Measurements from ENCODE around the gene RANBP1. TPM values are rescaled to one million over a fixed set of nuclear protein-coding genes. Genes with fewer than 3 reads are reported as not detected.
A peak's percentile ranks its signal among the peaks of the same experiment; 100 is the strongest.

RANBP1 gene
- polyA plus RNA-seq, 1 donor (not counting 4 experiments of a cell fraction or from before 2014, with no cell fraction given) = 193 TPM

DNA sequence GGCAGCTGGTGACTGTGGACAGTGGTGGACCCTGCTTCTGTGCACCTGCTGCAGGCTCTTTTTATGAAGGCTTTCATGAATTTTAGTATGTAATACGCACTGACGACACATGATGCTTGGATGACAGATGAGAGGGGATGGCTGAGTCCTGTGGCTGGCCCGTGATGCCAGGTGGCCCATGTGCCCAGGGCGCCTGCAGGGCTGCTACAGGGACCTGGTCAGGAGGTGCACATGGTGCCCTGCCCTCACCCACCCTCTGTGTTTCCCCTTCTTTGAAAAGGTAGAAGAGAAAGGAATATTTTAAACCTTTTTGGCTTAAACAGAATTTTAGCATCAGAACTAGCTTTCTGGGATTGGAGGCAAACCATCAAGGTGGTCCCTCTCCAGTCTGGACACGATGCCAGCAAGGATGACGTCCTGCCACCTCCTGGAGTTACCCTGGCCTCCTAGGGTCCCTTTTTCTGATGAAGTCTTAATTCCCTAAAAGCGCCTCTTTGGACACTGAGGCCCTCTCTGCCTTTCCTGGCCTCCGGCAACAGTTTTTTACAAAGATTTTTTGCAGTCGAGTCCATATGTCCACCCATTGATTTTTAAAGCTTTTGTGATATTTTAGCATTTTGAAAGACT is 5.4 kb upstream of the RANBP1 start:
- dilution Hi-C loops (cut with MboI; ENCODE audit: extremely low pct_ligation_motif_present, low sequenced_read_pairs) = no loop called here
- Histone ChIP-seq H3K9ac (ENCODE audit: control insufficient read depth, extremely low read depth, insufficient read depth, low read length) (no peak overlapping the region), H3K79me2 (ENCODE audit: control insufficient read depth, insufficient read depth, low read length) (peaks cover 19% of the 10 kb centered on the region), H3K4me2 (ENCODE audit: control insufficient read depth, extremely low read depth, insufficient read depth, low read depth, low read length) (no peak overlapping the region), H3K9me1 (ENCODE audit: control insufficient read depth, extremely low read depth, insufficient read depth, low read length) (no peaks in the 10 kb centered on the region), H3K27ac (ENCODE audit: control insufficient read depth, insufficient read depth, low read length) (no peak overlapping the region), H2AFZ (ENCODE audit: control insufficient read depth, low read length) (no peak overlapping the region), H3K36me3 (ENCODE audit: control insufficient read depth in 2 of 2, extremely low read depth in 1 of 2, insufficient read depth in 2 of 2, low read length in 2 of 2) (peaks cover 54 to 58% of the 10 kb centered on the region in 2 experiments), H3K4me1 (ENCODE audit: control insufficient read depth, extremely low read depth, insufficient read depth, low read length) (peaks cover under 1% of the 10 kb centered on the region), H3K27me3 (ENCODE audit: control insufficient read depth, extremely low read depth, insufficient read depth, low read length) (no peaks in the 10 kb centered on the region), H3K9me3 (ENCODE audit: control insufficient read depth, low read depth, low read length) (no peaks in the 10 kb centered on the region), H4K20me1 (ENCODE audit: control insufficient read depth, extremely low read depth, insufficient read depth, low read length) (no peaks in the 10 kb centered on the region), H3K4me3 (ENCODE audit: control insufficient read depth in 2 of 3, extremely low read depth in 1 of 3, insufficient read depth in 2 of 3, low read depth in 1 of 3, low read length in 3 of 3) (no peak overlapping the region)
- TF ChIP-seq EZH2 (IDR thresholded peaks at IDR 0.05; ENCODE audit: low read length) = no peak
- TF ChIP-seq, protein P1, sequence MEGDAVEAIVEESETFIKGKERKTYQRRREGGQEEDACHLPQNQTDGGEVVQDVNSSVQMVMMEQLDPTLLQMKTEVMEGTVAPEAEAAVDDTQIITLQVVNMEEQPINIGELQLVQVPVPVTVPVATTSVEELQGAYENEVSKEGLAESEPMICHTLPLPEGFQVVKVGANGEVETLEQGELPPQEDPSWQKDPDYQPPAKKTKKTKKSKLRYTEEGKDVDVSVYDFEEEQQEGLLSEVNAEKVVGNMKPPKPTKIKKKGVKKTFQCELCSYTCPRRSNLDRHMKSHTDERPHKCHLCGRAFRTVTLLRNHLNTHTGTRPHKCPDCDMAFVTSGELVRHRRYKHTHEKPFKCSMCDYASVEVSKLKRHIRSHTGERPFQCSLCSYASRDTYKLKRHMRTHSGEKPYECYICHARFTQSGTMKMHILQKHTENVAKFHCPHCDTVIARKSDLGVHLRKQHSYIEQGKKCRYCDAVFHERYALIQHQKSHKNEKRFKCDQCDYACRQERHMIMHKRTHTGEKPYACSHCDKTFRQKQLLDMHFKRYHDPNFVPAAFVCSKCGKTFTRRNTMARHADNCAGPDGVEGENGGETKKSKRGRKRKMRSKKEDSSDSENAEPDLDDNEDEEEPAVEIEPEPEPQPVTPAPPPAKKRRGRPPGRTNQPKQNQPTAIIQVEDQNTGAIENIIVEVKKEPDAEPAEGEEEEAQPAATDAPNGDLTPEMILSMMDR (optimal IDR thresholded peaks at IDR 0.05 in 1 of 3, IDR thresholded peaks at IDR 0.05 in 1 of 3, conservative IDR thresholded peaks at IDR 0.05 in 1 of 3; ENCODE audit: extremely low read depth in 1 of 3, insufficient read depth in 2 of 3, low read length in 3 of 3) = no peak
- FAIRE-seq (no peak), DNase-seq (ENCODE audit: low read depth, low spot score) (no peak)

DNA sequence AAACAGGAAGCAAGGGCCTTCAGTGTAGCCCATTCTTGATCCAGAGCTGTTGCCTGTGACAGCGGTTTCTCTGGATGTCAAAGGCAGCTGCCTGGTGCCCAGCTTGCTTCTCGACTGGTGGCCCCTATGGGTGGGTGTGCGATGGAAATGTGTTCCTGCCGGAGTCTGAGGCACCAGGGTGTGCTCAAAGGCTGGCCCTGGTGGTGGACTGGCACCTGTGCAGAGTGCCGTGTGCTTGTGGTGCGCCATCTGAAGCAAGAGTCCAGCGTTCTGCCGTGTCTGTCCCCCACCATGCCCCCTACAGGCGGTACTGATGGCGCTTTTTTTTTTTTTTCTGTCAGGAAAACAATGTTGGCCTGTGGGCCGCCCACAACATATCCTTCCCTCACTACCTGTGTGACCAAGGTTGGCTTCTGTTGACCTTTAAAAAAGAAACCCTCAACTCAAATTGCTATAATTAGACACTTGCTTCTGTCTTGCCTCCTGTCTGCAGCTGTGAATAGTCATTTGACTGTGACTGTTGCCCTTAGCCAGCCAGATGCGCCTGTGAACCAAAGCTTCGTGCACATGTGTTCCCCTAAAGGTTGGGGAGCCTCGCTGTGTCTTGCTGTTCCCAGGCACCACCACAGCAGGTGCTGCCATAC is 4.7 kb upstream of the RANBP1 start:
- Histone ChIP-seq H3K79me2 (ENCODE audit: control insufficient read depth, insufficient read depth, low read length) (peaks cover 26% of the 10 kb centered on the region), H3K27ac (ENCODE audit: control insufficient read depth, insufficient read depth, low read length) (no peak overlapping the region), H3K4me2 (ENCODE audit: control insufficient read depth, extremely low read depth, insufficient read depth, low read depth, low read length) (no peak overlapping the region), H3K36me3 (ENCODE audit: control insufficient read depth in 2 of 2, extremely low read depth in 1 of 2, insufficient read depth in 2 of 2, low read length in 2 of 2) (peaks cover 52 to 59% of the 10 kb centered on the region in 2 experiments), H3K4me3 (ENCODE audit: control insufficient read depth in 2 of 3, extremely low read depth in 1 of 3, insufficient read depth in 2 of 3, low read depth in 1 of 3, low read length in 3 of 3) (no peak overlapping the region), H3K4me1 (ENCODE audit: control insufficient read depth, extremely low read depth, insufficient read depth, low read length) (peaks cover 8% of the 10 kb centered on the region), H3K9ac (ENCODE audit: control insufficient read depth, extremely low read depth, insufficient read depth, low read length) (no peak overlapping the region), H4K20me1 (ENCODE audit: control insufficient read depth, extremely low read depth, insufficient read depth, low read length) (no peaks in the 10 kb centered on the region), H2AFZ (ENCODE audit: control insufficient read depth, low read length) (no peak overlapping the region), H3K9me3 (ENCODE audit: control insufficient read depth, low read depth, low read length) (no peaks in the 10 kb centered on the region), H3K9me1 (ENCODE audit: control insufficient read depth, extremely low read depth, insufficient read depth, low read length) (no peaks in the 10 kb centered on the region), H3K27me3 (ENCODE audit: control insufficient read depth, extremely low read depth, insufficient read depth, low read length) (no peaks in the 10 kb centered on the region)
- DNase-seq (ENCODE audit: low read depth, low spot score) (no peak), FAIRE-seq (no peak)
- dilution Hi-C loops (cut with MboI; ENCODE audit: extremely low pct_ligation_motif_present, low sequenced_read_pairs) = no loop called here
- TF ChIP-seq, protein P1 (optimal IDR thresholded peaks at IDR 0.05 in 1 of 3, IDR thresholded peaks at IDR 0.05 in 1 of 3, conservative IDR thresholded peaks at IDR 0.05 in 1 of 3; ENCODE audit: extremely low read depth in 1 of 3, insufficient read depth in 2 of 3, low read length in 3 of 3) = peak; percentile 35 to 49 (median 40)
- no peak for TF ChIP-seq EZH2 (IDR thresholded peaks at IDR 0.05; ENCODE audit: low read length)

All from keratinocyte (primary cell).